Measurements from ENCODE around the gene MBP. TPM values are rescaled to one million over a fixed set of nuclear protein-coding genes. Genes with fewer than 3 reads are reported as not detected.

Gene MBP
- total RNA-seq, 2 experiments from 2014 or later = 75.4 to 79.2 TPM

DNA sequence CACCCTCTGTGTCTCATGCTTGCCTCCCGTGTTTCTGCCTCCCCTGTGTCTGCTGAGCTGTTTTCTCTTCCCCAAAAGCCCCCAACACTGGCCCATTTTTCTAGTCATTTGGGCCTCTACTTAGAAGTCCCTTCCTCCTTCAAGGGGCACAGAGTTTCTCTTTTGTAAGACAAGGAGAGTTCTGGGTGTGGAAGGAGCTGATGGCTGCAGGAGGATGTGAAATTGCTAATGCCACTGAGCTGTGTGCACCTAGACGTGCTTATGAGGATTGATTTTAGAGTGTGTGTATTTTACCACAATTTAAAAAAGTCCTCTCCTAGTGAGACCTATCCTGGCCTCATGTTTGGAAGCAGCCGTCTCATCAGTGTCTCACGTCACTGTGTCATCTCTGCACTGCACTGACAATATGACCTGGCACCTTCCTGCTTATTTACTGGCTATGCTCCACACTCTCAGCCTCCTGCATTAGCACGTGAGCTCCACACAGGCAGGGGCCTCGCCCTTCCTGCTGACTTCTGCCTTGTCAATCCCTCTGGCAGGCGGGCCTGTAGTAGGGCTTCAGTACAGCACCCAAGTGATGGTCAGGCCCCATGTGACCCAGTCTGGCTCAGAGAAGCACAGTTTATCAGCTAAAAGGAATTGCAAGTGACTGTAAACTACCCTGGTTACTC lies 8.0 kb upstream of the MBP start:
- Mint-ChIP-seq H3K4me3 (peak overlapping the region; percentile 18), H3K9me3 (peaks cover 4% of the 10 kb centered on the region), H3K27me3 (no peaks in the 10 kb centered on the region), H3K27ac (peak overlapping the region; percentile 88), H3K4me1 (ENCODE audit: low read depth) (peaks cover 43% of the 10 kb centered on the region), H3K36me3 (ENCODE audit: low read depth) (peaks cover 6% of the 10 kb centered on the region)
- H3K4me1 ChIP-seq (ENCODE audit: insufficient read depth, low read length) = peaks cover 29% of the 10 kb centered on the region
- H3K9me3 ChIP-seq (ENCODE audit: control insufficient read depth in 1 of 2, insufficient read depth in 1 of 2, low read length in 2 of 2) = peaks cover 7 to 16% of the 10 kb centered on the region in 2 experiments
- peak overlapping the region in 1 of 2 donors; percentile 57 for H3K27ac ChIP-seq (ENCODE audit: low read depth in 1 of 2, low read length in 2 of 2)
- intact Hi-C loops (cut with DNase I, micrococcal nuclease) = loop anchor here (1.0 to 5.0 kb wide), 3 partner anchors 8 to 62 kb away; partner anchors contain the start of gene MBP (in 1 of the 2)
- ChIA-PET CTCF (interaction anchor here (1.2 kb wide), 1 partner anchor 11 kb away, joined by 3 read pairs; no protein-coding TSS in a partner anchor), POLR2A (interaction anchor here (0.8 to 2.4 kb wide), 11 partner anchors 9 to 86 kb away, joined by 3 to 31 read pairs (median 6); partner anchors contain the start of gene MBP)
- DNase-seq = peak in 13 of 14 experiments; percentile 24 to 83 (median 61)
- peak; percentile 98 for ATAC-seq (ENCODE audit: poor library complexity)
- TF ChIP-seq, protein P1, sequence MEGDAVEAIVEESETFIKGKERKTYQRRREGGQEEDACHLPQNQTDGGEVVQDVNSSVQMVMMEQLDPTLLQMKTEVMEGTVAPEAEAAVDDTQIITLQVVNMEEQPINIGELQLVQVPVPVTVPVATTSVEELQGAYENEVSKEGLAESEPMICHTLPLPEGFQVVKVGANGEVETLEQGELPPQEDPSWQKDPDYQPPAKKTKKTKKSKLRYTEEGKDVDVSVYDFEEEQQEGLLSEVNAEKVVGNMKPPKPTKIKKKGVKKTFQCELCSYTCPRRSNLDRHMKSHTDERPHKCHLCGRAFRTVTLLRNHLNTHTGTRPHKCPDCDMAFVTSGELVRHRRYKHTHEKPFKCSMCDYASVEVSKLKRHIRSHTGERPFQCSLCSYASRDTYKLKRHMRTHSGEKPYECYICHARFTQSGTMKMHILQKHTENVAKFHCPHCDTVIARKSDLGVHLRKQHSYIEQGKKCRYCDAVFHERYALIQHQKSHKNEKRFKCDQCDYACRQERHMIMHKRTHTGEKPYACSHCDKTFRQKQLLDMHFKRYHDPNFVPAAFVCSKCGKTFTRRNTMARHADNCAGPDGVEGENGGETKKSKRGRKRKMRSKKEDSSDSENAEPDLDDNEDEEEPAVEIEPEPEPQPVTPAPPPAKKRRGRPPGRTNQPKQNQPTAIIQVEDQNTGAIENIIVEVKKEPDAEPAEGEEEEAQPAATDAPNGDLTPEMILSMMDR (IDR thresholded peaks at IDR 0.05) = no peak
- H3K27me3 ChIP-seq (ENCODE audit: control insufficient read depth in 1 of 2, insufficient read depth in 2 of 2, low read length in 2 of 2) = no peaks in the 10 kb centered on the region
- no peak overlapping the region for H3K4me3 ChIP-seq (ENCODE audit: low read length)
- no peaks in the 10 kb centered on the region for H3K36me3 ChIP-seq (ENCODE audit: insufficient read depth, low read length)

DNA sequence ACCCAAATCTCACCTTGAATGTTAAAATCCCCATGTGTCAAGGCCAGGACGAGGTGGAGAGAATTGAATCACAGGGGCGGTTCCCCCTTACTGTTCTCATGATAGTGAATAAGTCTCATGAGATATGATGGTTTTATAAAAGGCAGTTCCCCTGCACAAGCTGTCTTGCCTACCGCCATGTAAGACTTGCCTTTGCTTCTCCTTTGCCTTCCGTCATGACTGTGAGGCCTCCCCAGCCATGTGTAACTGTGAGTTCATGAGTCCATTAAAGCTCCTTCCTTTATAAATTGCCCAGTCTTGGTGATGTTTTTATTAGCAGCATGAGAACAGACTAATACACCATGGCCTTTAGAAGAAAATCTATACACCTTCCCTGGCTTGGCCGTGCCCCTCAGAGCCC lies 7.4 kb upstream of the MBP start:
- no peaks in the 10 kb centered on the region for H3K27me3 ChIP-seq (ENCODE audit: control insufficient read depth in 1 of 2, insufficient read depth in 2 of 2, low read length in 2 of 2)
- ChIA-PET CTCF (no interaction called here), POLR2A (interaction anchor here (0.8 to 2.4 kb wide), 10 partner anchors 8 to 77 kb away, joined by 3 to 31 read pairs (median 6); partner anchors contain the start of gene MBP)
- H3K27ac ChIP-seq (ENCODE audit: low read depth in 1 of 2, low read length in 2 of 2) = peak overlapping the region in 1 of 2 donors; percentile 57
- intact Hi-C loops (cut with DNase I, micrococcal nuclease) = loop anchor here (1.0 to 5.0 kb wide), 3 partner anchors 8 to 62 kb away; partner anchors contain the start of gene MBP (in 1 of the 2)
- no peak for ATAC-seq (ENCODE audit: poor library complexity)
- no peak overlapping the region for H3K4me3 ChIP-seq (ENCODE audit: low read length)
- DNase-seq = no peak
- peaks cover 29% of the 10 kb centered on the region for H3K4me1 ChIP-seq (ENCODE audit: insufficient read depth, low read length)
- H3K36me3 ChIP-seq (ENCODE audit: insufficient read depth, low read length) = no peaks in the 10 kb centered on the region
- Mint-ChIP-seq H3K9me3 (peaks cover 4% of the 10 kb centered on the region), H3K27me3 (no peaks in the 10 kb centered on the region), H3K36me3 (ENCODE audit: low read depth) (peaks cover 6% of the 10 kb centered on the region), H3K4me3 (no peak overlapping the region), H3K4me1 (ENCODE audit: low read depth) (peaks cover 41% of the 10 kb centered on the region), H3K27ac (peak overlapping the region; percentile 88)
- H3K9me3 ChIP-seq (ENCODE audit: control insufficient read depth in 1 of 2, insufficient read depth in 1 of 2, low read length in 2 of 2) = peaks cover 7 to 16% of the 10 kb centered on the region in 2 experiments
- TF ChIP-seq, protein P1 (IDR thresholded peaks at IDR 0.05) = no peak

DNA sequence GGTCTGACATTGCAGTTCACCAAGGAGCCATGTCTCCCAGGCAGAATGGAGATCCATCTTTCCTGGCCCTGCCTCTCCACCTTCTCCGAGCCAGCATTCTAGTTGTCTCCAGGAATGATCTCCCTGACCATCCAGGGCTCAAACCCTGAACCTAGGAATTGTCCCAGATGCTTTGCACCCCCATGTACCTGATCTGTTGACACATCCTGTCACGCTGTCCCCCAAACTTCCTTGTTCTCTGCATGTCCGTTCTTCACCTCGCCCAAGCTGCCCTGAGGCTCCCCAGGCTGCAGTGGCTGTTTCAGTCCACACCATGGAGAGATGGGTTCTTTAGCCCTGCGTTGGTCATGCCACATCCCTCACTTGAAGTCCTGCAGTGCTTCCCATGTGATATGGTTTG lies 7.0 kb upstream of the MBP start:
- ChIA-PET POLR2A (interaction anchor here (1.7 to 2.4 kb wide), 5 partner anchors 8 to 77 kb away, joined by 5 to 31 read pairs (median 7); partner anchors contain the start of gene MBP), CTCF (interaction anchor here (0.6 to 0.7 kb wide), 2 partner anchors 68 to 132 kb away, joined by 3 read pairs; no protein-coding TSS in a partner anchor)
- Mint-ChIP-seq H3K27ac (peak overlapping the region; percentile 88), H3K4me1 (ENCODE audit: low read depth) (peaks cover 42% of the 10 kb centered on the region), H3K36me3 (ENCODE audit: low read depth) (peaks cover 6% of the 10 kb centered on the region), H3K9me3 (peaks cover 4% of the 10 kb centered on the region), H3K27me3 (no peaks in the 10 kb centered on the region), H3K4me3 (peak overlapping the region; percentile 40)
- DNase-seq = no peak
- no peak overlapping the region for H3K27ac ChIP-seq (ENCODE audit: low read depth in 1 of 2, low read length in 2 of 2)
- ATAC-seq (ENCODE audit: poor library complexity) = no peak
- no peak overlapping the region for H3K4me3 ChIP-seq (ENCODE audit: low read length)
- no peaks in the 10 kb centered on the region for H3K27me3 ChIP-seq (ENCODE audit: control insufficient read depth in 1 of 2, insufficient read depth in 2 of 2, low read length in 2 of 2)
- H3K9me3 ChIP-seq (ENCODE audit: control insufficient read depth in 1 of 2, insufficient read depth in 1 of 2, low read length in 2 of 2) = peaks cover 7 to 16% of the 10 kb centered on the region in 2 experiments
- peaks cover 28% of the 10 kb centered on the region for H3K4me1 ChIP-seq (ENCODE audit: insufficient read depth, low read length)
- H3K36me3 ChIP-seq (ENCODE audit: insufficient read depth, low read length) = no peaks in the 10 kb centered on the region
- intact Hi-C loops (cut with DNase I, micrococcal nuclease) = loop anchor here (1.0 to 5.0 kb wide), 3 partner anchors 7 to 63 kb away; partner anchors contain the start of gene MBP (in 1 of the 2)
- TF ChIP-seq, protein P1 (IDR thresholded peaks at IDR 0.05) = no peak
